GM12878 (cell line): ENCODE data around the gene LCLAT1. TPM values are rescaled to one million over a fixed set of nuclear protein-coding genes. Genes with fewer than 3 reads are reported as not detected.

Experiments
- ATAC-seq: fragments of 200-7000 bp; cut with Tn5 transposase; 3 replicates; pipeline ENCODE4 v1.9.1; 2020; ENCODE audit warnings: mild to moderate bottlenecking, moderate library complexity
- BruUV-seq: library from RNA; stranded (reverse); fragments of 400-500 nt; replicated peaks from 2 replicates; lab custom pipeline; 2021; lab: Mats Ljungman, UMichigan
- CTCF ChIA-PET: fragments of 300-600 bp; sonication (Branson Sonifier 250); formaldehyde crosslinking; extraction: SDS; loops from one replicate; lab custom pipeline; 2021; ENCODE audit warnings: inconsistent platforms; lab: Yijun Ruan, JAX
- POLR2A ChIA-PET: fragments of 350-600 bp; formaldehyde crosslinking; extraction: SDS; loops from one replicate; lab custom pipeline; 2021; ENCODE audit warnings: inconsistent platforms; lab: Charles Lee
- RAD21 ChIA-PET: fragments of 300-600 bp; sonication (Branson Sonifier 250); formaldehyde crosslinking; loops from one replicate; lab custom pipeline; 2023; ENCODE audit warnings: antibody characterized with exemption; ENCODE audit not compliant: unreplicated experiment; lab: Charles Lee
- SMC1A ChIA-PET: fragments of 300-600 bp; sonication (Branson Sonifier 250); formaldehyde crosslinking; loops from one replicate; lab custom pipeline; 2023; ENCODE audit not compliant: unreplicated experiment, uncharacterized antibody; lab: Charles Lee
- DNase-seq: peaks from one replicate; pipeline ENCODE4 v3.0.0-alpha.2; 2011; ENCODE audit warnings: low read depth, low spot score
- FAIRE-seq: peaks from 3 replicates; lab custom pipeline; 2011; peaks lifted over from hg19 to GRCh38; lab: Jason Lieb, UNC
- H2AFZ ChIP-seq: 2 replicates; pipeline ENCODE4 v1.6.0; 2011; ENCODE audit warnings: low read depth, low read length, control low read depth; ENCODE audit not compliant: control insufficient read depth
- H3K27ac ChIP-seq: 2 replicates; pipeline ENCODE4 v1.5.1; 2011; ENCODE audit warnings: control low read depth; ENCODE audit not compliant: control insufficient read depth, insufficient read depth
- H3K27me3 ChIP-seq, 2 experiments: replicated peaks in 1 of 2; 2 replicates each; pipeline versions ENCODE4 v1.6.0 to v1.6.1; 2011; ENCODE audit warnings: low read length in 1 of 2; ENCODE audit not compliant: control insufficient read depth in 2 of 2, insufficient read depth in 2 of 2
- H3K36me3 ChIP-seq, 2 experiments: 2 replicates each; pipeline ENCODE4 v1.5.1; 2011; ENCODE audit warnings: low read length in 1 of 2; ENCODE audit not compliant: control insufficient read depth in 2 of 2, insufficient read depth in 2 of 2
- H3K4me1 ChIP-seq: 2 replicates; pipeline ENCODE4 v1.6.1; 2011; ENCODE audit warnings: mild to moderate bottlenecking, low read length, moderate library complexity, mixed read lengths; ENCODE audit not compliant: control insufficient read depth, insufficient read depth
- H3K4me2 ChIP-seq: 2 replicates; pipeline ENCODE4 v1.6.0; 2011; ENCODE audit warnings: control low read depth; ENCODE audit not compliant: control insufficient read depth, insufficient read depth
- H3K4me3 ChIP-seq: fragments of 200-600 bp; sonication (generic); 2 replicates; pipeline ENCODE4 v1.5.1; 2016
- H3K79me2 ChIP-seq: 2 replicates; pipeline ENCODE4 v1.6.0; 2011; ENCODE audit warnings: low read length; ENCODE audit not compliant: control insufficient read depth, insufficient read depth
- H3K9ac ChIP-seq: 2 replicates; pipeline ENCODE4 v1.8.0; 2011; ENCODE audit warnings: low read length, control low read depth, mixed read lengths; ENCODE audit not compliant: control insufficient read depth, insufficient read depth
- H3K9me3 ChIP-seq: replicated peaks from 3 replicates; pipeline ENCODE4 v1.5.1; 2011; ENCODE audit warnings: mild to moderate bottlenecking, low read length; ENCODE audit not compliant: control insufficient read depth, insufficient read depth
- H4K20me1 ChIP-seq: 2 replicates; pipeline ENCODE4 v1.6.0; 2011; ENCODE audit not compliant: control insufficient read depth, insufficient read depth
- BHLHE40 ChIP-seq, 2 experiments: fragments of 450-650 bp in 1 of 2; IDR thresholded peaks; 2 replicates each; pipeline ENCODE4 v1.6.1; 2011 to 2017; ENCODE audit warnings: low read depth in 2 of 2, borderline replicate concordance in 1 of 2, improper control_type of control experiment in 1 of 2, low read length in 1 of 2, mild to moderate bottlenecking in 1 of 2
- BMI1 ChIP-seq: fragments of 450-650 bp; IDR thresholded peaks from 2 replicates; pipeline ENCODE4 v1.6.1; 2016; ENCODE audit warnings: mild to moderate bottlenecking, moderate library complexity, borderline replicate concordance
- IKZF2 ChIP-seq, 2 experiments: fragments of 450-650 bp; IDR thresholded peaks; 2 replicates each; pipeline ENCODE4 v1.6.1; 2017; ENCODE audit warnings: mild to moderate bottlenecking in 2 of 2, moderate library complexity in 2 of 2
- IRF4 ChIP-seq: IDR thresholded peaks from 2 replicates; pipeline ENCODE4 v1.6.1; 2011; ENCODE audit warnings: low read depth, low read length
- MYB ChIP-seq: fragments of 150-350 bp; IDR thresholded peaks from 2 replicates; pipeline ENCODE4 v1.6.1; 2014; ENCODE audit warnings: mild to moderate bottlenecking, low read depth, low read length, borderline replicate concordance
- NR2C1 ChIP-seq: fragments of 450-650 bp; IDR thresholded peaks from 2 replicates; pipeline ENCODE4 v1.6.1; 2017; ENCODE audit warnings: antibody characterized with exemption, mild to moderate bottlenecking, moderate library complexity
- SPI1 ChIP-seq: IDR thresholded peaks from 2 replicates; pipeline ENCODE4 v1.6.1; 2011; ENCODE audit warnings: low read depth, mild to moderate bottlenecking, low read length, moderate library complexity, borderline replicate concordance; ENCODE audit not compliant: insufficient read depth
- TCF7 ChIP-seq: IDR thresholded peaks from 2 replicates; pipeline ENCODE4 v1.6.1; 2014; ENCODE audit warnings: antibody characterized with exemption, borderline replicate concordance
- WGBS: methylation state at CpG from one replicate; pipeline ENCODE4 v1.1.6; 2016; ENCODE audit warnings: low lambda C conversion rate; ENCODE audit not compliant: insufficient replicate concordance, insufficient coverage; ENCODE audit errors: missing lambda C conversion rate; 5-methylcytosine and 5-hydroxymethylcytosine counted together
- in situ Hi-C: fragments of 300-500 bp; cut with MboI; formaldehyde crosslinking; loops from 9 replicates; pipeline ENCODE4 v1.14.3; 2018; ENCODE audit warnings: mixed read lengths
- intact Hi-C: fragments of 100-400 bp; cut with micrococcal nuclease; formaldehyde crosslinking; loops from one replicate; pipeline ENCODE4 v1.14.2; 2022; ENCODE audit not compliant: unreplicated experiment
- polyA plus RNA-seq, 11 experiments: library from polyadenylated mRNA; depleted of rRNA in 4 of 11; unstranded in 6 of 11; stranded (reverse) in 5 of 11; fragments of >200 nt; fragmentation: Nextera tagmentation in 4 of 11; fragmentation: Illumina TruSeq in 1 of 11; extraction: Ambion mirVana in 4 of 11; extraction: Trizol in 1 of 11; gene quantifications; 1 replicate in 1 of 11; 2 replicates in 10 of 11; pipeline versions ENCODE4 v1.2.1 to v1.2.3, GENCODE V29; 2011 to 2016; ENCODE audit warnings: inconsistent platforms in 2 of 11, missing spikeins in 2 of 11, low read depth in 1 of 11
- total RNA-seq, 4 experiments: library from RNA; depleted of rRNA in 3 of 4; stranded (reverse); fragments of >200 nt in 3 of 4; fragmentation: Illumina TruSeq in 1 of 4; extraction: Trizol in 1 of 4; gene quantifications; 2 replicates each; pipeline versions ENCODE4 v1.2.1 to v1.2.3, GENCODE V29; 2013 to 2021
- TF ChIP-seq, protein P1 (sequence below): IDR thresholded peaks from 2 replicates; pipeline ENCODE4 v1.6.1; 2012; ENCODE audit warnings: improper control_type of control experiment, low read depth, low read length; ENCODE audit not compliant: insufficient replicate concordance

LCLAT1 gene
- total and polyA plus RNA-seq, 10 of the 15 experiments (the other 5 are each of a cell fraction or from before 2014, with no cell fraction given) = 8.1 to 33.0 (median 15.9) TPM

DNA sequence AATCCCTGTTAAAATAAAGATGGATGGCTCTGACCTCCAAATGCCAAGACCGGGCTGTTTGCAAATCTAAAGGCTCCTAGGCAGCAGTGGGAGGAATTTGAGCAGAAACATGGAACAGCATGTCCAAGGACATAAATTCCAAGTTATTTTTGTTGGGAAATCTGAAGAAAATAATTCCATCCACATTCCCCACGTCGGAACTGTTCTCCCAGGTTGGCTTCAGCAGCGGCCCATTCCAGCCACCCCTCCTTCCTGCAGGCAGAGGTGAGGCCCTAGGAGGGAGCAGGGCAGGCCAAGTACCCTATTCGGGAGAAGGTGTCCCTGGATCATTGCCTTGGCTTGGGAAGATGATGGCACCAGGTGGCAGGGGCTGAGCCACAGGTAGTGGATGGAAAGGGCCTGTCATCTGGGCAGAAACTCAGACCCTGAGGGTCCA, 243.1 kb downstream of the LCLAT1 start:
- Histone ChIP-seq H3K79me2 (no peaks in the 10 kb centered on the region), H3K9me3 (no peaks in the 10 kb centered on the region), H4K20me1 (no peaks in the 10 kb centered on the region), H3K27me3 (no peaks in the 10 kb centered on the region; a peak in 1 of 4 replicates), H3K36me3 (no peaks in the 10 kb centered on the region), H3K27ac (no peak overlapping the region), H3K4me1 (no peaks in the 10 kb centered on the region), H2AFZ (no peak overlapping the region), H3K4me2 (no peak overlapping the region), H3K9ac (no peak overlapping the region), H3K4me3 (no peak overlapping the region)
- ChIA-PET SMC1A (interaction anchor here (1.3 to 2.6 kb wide), 3 partner anchors 355 to 526 kb away, joined by 3 to 10 read pairs (median 4); no protein-coding TSS in a partner anchor), RAD21 (no interaction called here), CTCF (interaction anchor here (2.0 to 2.3 kb wide), 2 partner anchors 482 to 525 kb away, joined by 5 to 10 read pairs; no protein-coding TSS in a partner anchor), POLR2A (no interaction called here)
- DNase-seq (no peak), FAIRE-seq (no peak), ATAC-seq (no peak)
- 17% methylated on average over 5 of the region's 5 CpGs for WGBS
- no TSS peak for BruUV-seq
- TF ChIP-seq SPI1 (no peak), BHLHE40 (IDR thresholded peaks at IDR 0.05; ENCODE audit: borderline replicate concordance in 1 of 2, low read depth in 2 of 2, low read length in 1 of 2) (no peak)
- intact Hi-C loops (loop anchor here (5.0 kb wide), 1 partner anchor 483 kb away; no protein-coding TSS in a partner anchor), in situ Hi-C loops (no loop called here)

DNA sequence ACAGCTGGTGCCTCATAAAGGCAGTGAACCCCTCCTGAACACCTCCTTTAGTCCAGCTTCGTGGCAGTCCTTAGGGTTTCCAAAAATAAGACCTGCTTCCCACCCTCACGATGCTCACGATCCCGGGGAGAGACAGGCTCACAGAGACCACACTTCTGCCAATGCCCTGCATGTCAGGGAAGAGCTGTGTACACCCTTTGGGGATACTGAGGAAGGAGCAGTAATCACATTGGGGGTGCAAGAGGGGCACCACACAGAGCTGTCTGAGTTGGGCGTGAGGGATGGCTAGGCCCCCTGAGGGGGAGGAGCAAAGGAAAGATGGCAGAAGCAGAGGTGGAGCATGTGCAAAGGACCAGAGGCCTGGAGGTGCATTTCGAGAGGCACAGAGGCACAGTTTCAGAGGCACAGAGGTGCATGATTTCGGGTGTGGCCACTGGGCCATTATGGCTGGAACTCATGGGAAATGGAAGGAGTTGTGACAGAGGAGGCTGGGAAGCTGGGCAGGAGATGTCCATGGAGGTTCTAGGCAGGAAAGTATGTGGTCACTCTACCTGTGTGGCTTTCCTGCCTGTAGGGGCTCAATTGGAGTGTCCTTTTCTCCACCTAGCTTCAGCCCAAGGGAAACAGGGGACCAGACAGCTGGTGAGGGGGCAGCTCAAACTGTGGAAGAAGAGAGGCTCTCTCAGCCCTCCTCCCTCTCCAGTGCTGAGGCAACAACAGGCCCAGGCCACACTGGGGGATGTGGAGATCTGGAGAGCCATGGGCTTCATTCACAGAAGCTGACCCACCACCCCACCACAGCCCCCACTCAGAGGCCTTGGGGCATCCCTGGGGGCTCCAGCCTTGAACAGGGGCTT, 244.3 kb downstream of the LCLAT1 start:
- DNase-seq = no peak
- intact Hi-C loops = loop anchor here (5.0 kb wide), 1 partner anchor 484 kb away; no protein-coding TSS in a partner anchor
- FAIRE-seq = no peak
- no peak for TF ChIP-seq IKZF2 (IDR thresholded peaks at IDR 0.05)
- no peak for TF ChIP-seq TCF7
- TF ChIP-seq IRF4 = no peak
- no peak for TF ChIP-seq MYB
- TF ChIP-seq BMI1 = no peak
- TF ChIP-seq, protein P1, sequence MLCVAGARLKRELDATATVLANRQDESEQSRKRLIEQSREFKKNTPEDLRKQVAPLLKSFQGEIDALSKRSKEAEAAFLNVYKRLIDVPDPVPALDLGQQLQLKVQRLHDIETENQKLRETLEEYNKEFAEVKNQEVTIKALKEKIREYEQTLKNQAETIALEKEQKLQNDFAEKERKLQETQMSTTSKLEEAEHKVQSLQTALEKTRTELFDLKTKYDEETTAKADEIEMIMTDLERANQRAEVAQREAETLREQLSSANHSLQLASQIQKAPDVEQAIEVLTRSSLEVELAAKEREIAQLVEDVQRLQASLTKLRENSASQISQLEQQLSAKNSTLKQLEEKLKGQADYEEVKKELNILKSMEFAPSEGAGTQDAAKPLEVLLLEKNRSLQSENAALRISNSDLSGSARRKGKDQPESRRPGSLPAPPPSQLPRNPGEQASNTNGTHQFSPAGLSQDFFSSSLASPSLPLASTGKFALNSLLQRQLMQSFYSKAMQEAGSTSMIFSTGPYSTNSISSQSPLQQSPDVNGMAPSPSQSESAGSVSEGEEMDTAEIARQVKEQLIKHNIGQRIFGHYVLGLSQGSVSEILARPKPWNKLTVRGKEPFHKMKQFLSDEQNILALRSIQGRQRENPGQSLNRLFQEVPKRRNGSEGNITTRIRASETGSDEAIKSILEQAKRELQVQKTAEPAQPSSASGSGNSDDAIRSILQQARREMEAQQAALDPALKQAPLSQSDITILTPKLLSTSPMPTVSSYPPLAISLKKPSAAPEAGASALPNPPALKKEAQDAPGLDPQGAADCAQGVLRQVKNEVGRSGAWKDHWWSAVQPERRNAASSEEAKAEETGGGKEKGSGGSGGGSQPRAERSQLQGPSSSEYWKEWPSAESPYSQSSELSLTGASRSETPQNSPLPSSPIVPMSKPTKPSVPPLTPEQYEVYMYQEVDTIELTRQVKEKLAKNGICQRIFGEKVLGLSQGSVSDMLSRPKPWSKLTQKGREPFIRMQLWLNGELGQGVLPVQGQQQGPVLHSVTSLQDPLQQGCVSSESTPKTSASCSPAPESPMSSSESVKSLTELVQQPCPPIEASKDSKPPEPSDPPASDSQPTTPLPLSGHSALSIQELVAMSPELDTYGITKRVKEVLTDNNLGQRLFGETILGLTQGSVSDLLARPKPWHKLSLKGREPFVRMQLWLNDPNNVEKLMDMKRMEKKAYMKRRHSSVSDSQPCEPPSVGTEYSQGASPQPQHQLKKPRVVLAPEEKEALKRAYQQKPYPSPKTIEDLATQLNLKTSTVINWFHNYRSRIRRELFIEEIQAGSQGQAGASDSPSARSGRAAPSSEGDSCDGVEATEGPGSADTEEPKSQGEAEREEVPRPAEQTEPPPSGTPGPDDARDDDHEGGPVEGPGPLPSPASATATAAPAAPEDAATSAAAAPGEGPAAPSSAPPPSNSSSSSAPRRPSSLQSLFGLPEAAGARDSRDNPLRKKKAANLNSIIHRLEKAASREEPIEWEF = no peak
- TF ChIP-seq NR2C1 = no peak

More for the DNA sequence above, 244.3 kb downstream of the LCLAT1 start:
- Histone ChIP-seq H3K4me2 (no peak overlapping the region), H3K79me2 (no peaks in the 10 kb centered on the region), H3K27me3 (no peaks in the 10 kb centered on the region; a peak in 1 of 4 replicates), H2AFZ (no peak overlapping the region), H3K36me3 (no peaks in the 10 kb centered on the region), H3K9me3 (no peaks in the 10 kb centered on the region), H3K4me1 (no peaks in the 10 kb centered on the region), H3K4me3 (no peak overlapping the region), H4K20me1 (no peaks in the 10 kb centered on the region), H3K27ac (no peak overlapping the region), H3K9ac (no peak overlapping the region)
- in situ Hi-C loops = no loop called here
- no peak for ATAC-seq
- RAD21 ChIA-PET = interaction anchor here (0.6 to 5.7 kb wide), 4 partner anchors 19 to 526 kb away, joined by 3 to 31 read pairs (median 3); no protein-coding TSS in a partner anchor
- no TSS peak for BruUV-seq
- CTCF ChIA-PET = interaction anchor here (0.6 to 6.9 kb wide), 14 partner anchors 11 to 576 kb away, joined by 3 to 53 read pairs (median 4); no protein-coding TSS in a partner anchor
- POLR2A ChIA-PET = no interaction called here
- 21% methylated on average over 7 of the region's 7 CpGs for WGBS
- SMC1A ChIA-PET = interaction anchor here (0.6 to 4.5 kb wide), 5 partner anchors 196 to 526 kb away, joined by 3 to 23 read pairs (median 3); partner anchors contain the start of gene LCLAT1
